ENCODE results near the gene NFIA.

GRCh38 chr1:61071205-61072130 lies 10.9 kb upstream of the NFIA start:
- TF ChIP-seq CTCF (IDR thresholded peaks at IDR 0.05): no peak
- TF ChIP-seq POLR2A (IDR thresholded peaks at IDR 0.05): no peak
